HAP-1 (cell line): Measurements from ENCODE around the gene ABTB1.

Experiments
- DNase-seq, 2 experiments: peaks; one replicate each; pipeline ENCODE4 v3.0.0-alpha.2; 2016 to 2020; ENCODE audit warnings: low spot score in 2 of 2
- H3K27me3 ChIP-seq: fragments of 250-450 bp; sonication (Bioruptor Pico); 2 replicates; pipeline ENCODE4 v1.5.1; 2020; ENCODE audit warnings: low read depth, mild to moderate bottlenecking, moderate library complexity
- H3K36me3 ChIP-seq: fragments of 250-450 bp; sonication (Bioruptor Pico); replicated peaks from 2 replicates; pipeline ENCODE4 v1.5.1; 2020; ENCODE audit warnings: mild to moderate bottlenecking
- H3K4me1 ChIP-seq: fragments of 250-450 bp; sonication (Bioruptor Pico); 2 replicates; pipeline ENCODE4 v1.5.1; 2020; ENCODE audit warnings: mild to moderate bottlenecking
- H3K4me3 ChIP-seq: fragments of 250-450 bp; sonication (Bioruptor Pico); 2 replicates; pipeline ENCODE4 v1.5.1; 2020; ENCODE audit warnings: mild to moderate bottlenecking, moderate library complexity
- H3K9me3 ChIP-seq: fragments of 250-450 bp; sonication (Bioruptor Pico); 2 replicates; pipeline ENCODE4 v1.5.1; 2020; ENCODE audit warnings: mild to moderate bottlenecking, moderate library complexity
- in situ Hi-C: fragments of 300-500 bp; cut with MboI; formaldehyde crosslinking; loops from 3 replicates; pipeline ENCODE4 v1.14.3; 2020; ENCODE audit warnings: low sequenced_read_pairs, inconsistent platforms, mixed read lengths

Gene ABTB1

GRCh38 chr3:127670761-127671522 lies 1.8 kb upstream of the ABTB1 start:
- no peak for DNase-seq
- H3K4me1 ChIP-seq: no peaks in the 10 kb centered on the region
- no peaks in the 10 kb centered on the region for H3K9me3 ChIP-seq
- H3K27me3 ChIP-seq: no peaks in the 10 kb centered on the region
- no peak overlapping the region for H3K4me3 ChIP-seq
- no peaks in the 10 kb centered on the region for H3K36me3 ChIP-seq
- in situ Hi-C loops: no loop called here

- in situ Hi-C loops: no loop called here
- H3K36me3 ChIP-seq: no peaks in the 10 kb centered on the region
- H3K27me3 ChIP-seq: no peaks in the 10 kb centered on the region
- DNase-seq: peak in 1 of 2 experiments; percentile 33
- H3K4me1 ChIP-seq: no peaks in the 10 kb centered on the region
- H3K9me3 ChIP-seq: no peaks in the 10 kb centered on the region
- peak overlapping the region; percentile 50 for H3K4me3 ChIP-seq
Observed at GRCh38 chr3:127671523-127672428, 976 bp upstream of the ABTB1 start.

GRCh38 chr3:127673191-127674100 lies 694 bp downstream of the ABTB1 start:
- peak in 1 of 2 experiments; percentile 63 for DNase-seq
- H3K27me3 ChIP-seq: no peaks in the 10 kb centered on the region
- in situ Hi-C loops: no loop called here

GRCh38 chr3:127674101-127674721 lies 1.5 kb downstream of the ABTB1 start:
- H3K9me3 ChIP-seq: no peaks in the 10 kb centered on the region
- H3K4me1 ChIP-seq: no peaks in the 10 kb centered on the region
- in situ Hi-C loops: no loop called here
- no peak for DNase-seq
- H3K27me3 ChIP-seq: no peaks in the 10 kb centered on the region
- H3K4me3 ChIP-seq: no peak overlapping the region
- no peaks in the 10 kb centered on the region for H3K36me3 ChIP-seq

More at GRCh38 chr3:127673191-127674100, 694 bp downstream of the ABTB1 start:
- no peaks in the 10 kb centered on the region for H3K36me3 ChIP-seq
- no peaks in the 10 kb centered on the region for H3K4me1 ChIP-seq
- peak overlapping the region; percentile 50 for H3K4me3 ChIP-seq
- H3K9me3 ChIP-seq: no peaks in the 10 kb centered on the region

- no peaks in the 10 kb centered on the region for H3K4me1 ChIP-seq
- H3K9me3 ChIP-seq: no peaks in the 10 kb centered on the region
- no peak overlapping the region for H3K4me3 ChIP-seq
- in situ Hi-C loops: loop anchor here (25.0 kb wide), 1 partner anchor 288 kb away; no protein-coding TSS in a partner anchor
- DNase-seq: no peak
- H3K36me3 ChIP-seq: no peaks in the 10 kb centered on the region
- no peaks in the 10 kb centered on the region for H3K27me3 ChIP-seq
Observed at GRCh38 chr3:127674790-127675189, 2.0 kb downstream of the ABTB1 start.

GRCh38 chr3:127675651-127676391 lies 3.1 kb downstream of the ABTB1 start:
- Histone ChIP-seq H3K4me1 (no peaks in the 10 kb centered on the region), H3K9me3 (no peaks in the 10 kb centered on the region), H3K4me3 (no peak overlapping the region), H3K27me3 (no peaks in the 10 kb centered on the region), H3K36me3 (no peaks in the 10 kb centered on the region)
- no peak for DNase-seq
- in situ Hi-C loops: loop anchor here (25.0 kb wide), 1 partner anchor 286 kb away; no protein-coding TSS in a partner anchor

GRCh38 chr3:127676456-127676855 lies 3.7 kb downstream of the ABTB1 start:
- H3K4me3 ChIP-seq: no peak overlapping the region
- H3K4me1 ChIP-seq: no peaks in the 10 kb centered on the region
- no peaks in the 10 kb centered on the region for H3K9me3 ChIP-seq
- H3K36me3 ChIP-seq: no peaks in the 10 kb centered on the region
- H3K27me3 ChIP-seq: no peaks in the 10 kb centered on the region
- in situ Hi-C loops: loop anchor here (25.0 kb wide), 1 partner anchor 286 kb away; no protein-coding TSS in a partner anchor
- DNase-seq: no peak

GRCh38 chr3:127676921-127677351 lies 4.2 kb downstream of the ABTB1 start:
- no peak for DNase-seq
- H3K36me3 ChIP-seq: no peaks in the 10 kb centered on the region
- no peak overlapping the region for H3K4me3 ChIP-seq
- no peaks in the 10 kb centered on the region for H3K9me3 ChIP-seq
- H3K27me3 ChIP-seq: no peaks in the 10 kb centered on the region
- in situ Hi-C loops: loop anchor here (25.0 kb wide), 1 partner anchor 285 kb away; no protein-coding TSS in a partner anchor
- H3K4me1 ChIP-seq: no peaks in the 10 kb centered on the region

GRCh38 chr3:127677541-127678314 lies 5.0 kb downstream of the ABTB1 start:
- Histone ChIP-seq H3K4me3 (no peak overlapping the region), H3K36me3 (no peaks in the 10 kb centered on the region), H3K27me3 (no peaks in the 10 kb centered on the region), H3K4me1 (no peaks in the 10 kb centered on the region), H3K9me3 (no peaks in the 10 kb centered on the region)
- DNase-seq: no peak
- in situ Hi-C loops: loop anchor here (25.0 kb wide), 1 partner anchor 285 kb away; no protein-coding TSS in a partner anchor

- DNase-seq: no peak
- Histone ChIP-seq H3K4me1 (no peaks in the 10 kb centered on the region), H3K9me3 (no peaks in the 10 kb centered on the region), H3K36me3 (no peaks in the 10 kb centered on the region), H3K4me3 (no peak overlapping the region), H3K27me3 (no peaks in the 10 kb centered on the region)
- in situ Hi-C loops: loop anchor here (25.0 kb wide), 1 partner anchor 284 kb away; no protein-coding TSS in a partner anchor
Observed at GRCh38 chr3:127678315-127678599, 5.5 kb downstream of the ABTB1 start.

GRCh38 chr3:127678611-127679533 lies 6.1 kb downstream of the ABTB1 start:
- no peaks in the 10 kb centered on the region for H3K27me3 ChIP-seq
- no peak overlapping the region for H3K4me3 ChIP-seq
- H3K36me3 ChIP-seq: no peaks in the 10 kb centered on the region
- in situ Hi-C loops: loop anchor here (25.0 kb wide), 1 partner anchor 283 kb away; no protein-coding TSS in a partner anchor
- H3K9me3 ChIP-seq: no peaks in the 10 kb centered on the region
- no peaks in the 10 kb centered on the region for H3K4me1 ChIP-seq
- no peak for DNase-seq
